ENCODE measurements around the gene TMOD4.

TMOD4 gene

DNA sequence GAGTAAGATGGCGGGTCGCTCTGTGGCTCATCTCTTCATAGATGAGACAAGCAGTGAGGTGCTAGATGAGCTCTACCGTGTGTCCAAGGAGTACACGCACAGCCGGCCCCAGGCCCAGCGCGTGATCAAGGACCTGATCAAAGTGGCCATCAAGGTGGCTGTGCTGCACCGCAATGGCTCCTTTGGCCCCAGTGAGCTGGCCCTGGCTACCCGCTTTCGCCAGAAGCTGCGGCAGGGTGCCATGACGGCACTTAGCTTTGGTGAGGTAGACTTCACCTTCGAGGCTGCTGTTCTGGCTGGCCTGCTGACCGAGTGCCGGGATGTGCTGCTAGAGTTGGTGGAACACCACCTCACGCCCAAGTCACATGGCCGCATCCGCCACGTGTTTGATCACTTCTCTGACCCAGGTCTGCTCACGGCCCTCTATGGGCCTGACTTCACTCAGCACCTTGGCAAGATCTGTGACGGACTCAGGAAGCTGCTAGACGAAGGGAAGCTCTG is 17.0 kb downstream of the TMOD4 start:
- no peak for DNase-seq
- TF ChIP-seq, protein P1, sequence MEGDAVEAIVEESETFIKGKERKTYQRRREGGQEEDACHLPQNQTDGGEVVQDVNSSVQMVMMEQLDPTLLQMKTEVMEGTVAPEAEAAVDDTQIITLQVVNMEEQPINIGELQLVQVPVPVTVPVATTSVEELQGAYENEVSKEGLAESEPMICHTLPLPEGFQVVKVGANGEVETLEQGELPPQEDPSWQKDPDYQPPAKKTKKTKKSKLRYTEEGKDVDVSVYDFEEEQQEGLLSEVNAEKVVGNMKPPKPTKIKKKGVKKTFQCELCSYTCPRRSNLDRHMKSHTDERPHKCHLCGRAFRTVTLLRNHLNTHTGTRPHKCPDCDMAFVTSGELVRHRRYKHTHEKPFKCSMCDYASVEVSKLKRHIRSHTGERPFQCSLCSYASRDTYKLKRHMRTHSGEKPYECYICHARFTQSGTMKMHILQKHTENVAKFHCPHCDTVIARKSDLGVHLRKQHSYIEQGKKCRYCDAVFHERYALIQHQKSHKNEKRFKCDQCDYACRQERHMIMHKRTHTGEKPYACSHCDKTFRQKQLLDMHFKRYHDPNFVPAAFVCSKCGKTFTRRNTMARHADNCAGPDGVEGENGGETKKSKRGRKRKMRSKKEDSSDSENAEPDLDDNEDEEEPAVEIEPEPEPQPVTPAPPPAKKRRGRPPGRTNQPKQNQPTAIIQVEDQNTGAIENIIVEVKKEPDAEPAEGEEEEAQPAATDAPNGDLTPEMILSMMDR (IDR thresholded peaks at IDR 0.05; ENCODE audit: low read depth, low read length) = 0 out of 2 replicates have a peak, but pooled peaks have one; percentile 5
- Histone ChIP-seq H3K36me3 (peaks cover 49% of the 10 kb centered on the region), H3K9me3 (ENCODE audit: severe bottlenecking) (no peaks in the 10 kb centered on the region), H3K27me3 (ENCODE audit: insufficient read depth, low read depth, severe bottlenecking) (no peaks in the 10 kb centered on the region), H3K27ac (no peak overlapping the region), H3K4me3 (ENCODE audit: low read depth, low read length) (no peak overlapping the region)

DNA sequence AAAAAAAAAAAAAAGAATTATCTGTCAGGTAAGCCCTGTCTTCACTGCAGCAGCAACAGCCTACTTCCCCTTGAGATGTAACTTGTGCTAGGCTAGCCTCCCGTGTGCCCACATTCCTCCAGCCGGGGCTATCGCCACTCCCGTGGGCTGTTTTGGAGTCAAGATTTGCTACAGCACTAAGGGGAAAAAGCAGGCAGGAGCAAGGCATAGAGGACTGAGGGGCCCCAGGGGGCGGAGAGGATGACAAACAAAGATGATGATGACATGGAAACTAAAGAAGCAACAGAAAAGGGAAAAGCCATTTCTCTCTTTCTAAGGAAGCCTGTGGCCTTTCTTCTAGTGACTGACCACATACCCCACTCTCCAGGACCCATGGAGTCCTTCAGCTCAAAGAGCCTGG is 17.5 kb downstream of the TMOD4 start:
- no peaks in the 10 kb centered on the region for H3K9me3 ChIP-seq (ENCODE audit: severe bottlenecking)
- H3K27me3 ChIP-seq (ENCODE audit: insufficient read depth, low read depth, severe bottlenecking) = no peaks in the 10 kb centered on the region
- TF ChIP-seq, protein P1 (IDR thresholded peaks at IDR 0.05; ENCODE audit: low read depth, low read length) = no peak
- H3K27ac ChIP-seq = no peak overlapping the region
- H3K4me3 ChIP-seq (ENCODE audit: low read depth, low read length) = no peak overlapping the region
- no peak for DNase-seq
- peaks cover 49% of the 10 kb centered on the region for H3K36me3 ChIP-seq

DNA sequence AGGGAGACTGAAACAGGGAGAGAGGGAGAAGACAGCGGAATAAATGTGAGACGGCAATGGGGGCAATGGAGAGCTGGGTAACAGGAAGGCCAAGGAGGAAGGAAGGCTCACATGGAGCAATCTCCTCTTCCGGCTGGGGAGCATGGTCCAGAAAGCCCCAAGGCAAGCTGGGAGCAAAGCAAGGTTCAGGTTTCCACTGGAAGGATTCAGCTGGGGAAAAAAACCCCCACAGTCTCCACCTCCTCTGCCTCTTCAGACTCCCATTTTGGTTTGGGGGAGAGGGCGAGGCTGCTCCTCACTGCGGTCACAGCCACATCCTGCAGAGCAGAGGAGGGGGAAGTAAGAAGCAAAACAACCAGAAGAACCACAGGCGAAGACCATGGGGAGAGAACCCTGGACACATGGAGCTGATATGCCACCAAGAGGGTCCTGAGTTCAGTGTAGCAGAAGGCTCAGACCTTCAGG is 18.7 kb downstream of the TMOD4 start:
- Histone ChIP-seq H3K27ac (no peak overlapping the region), H3K4me3 (ENCODE audit: low read depth, low read length) (no peak overlapping the region), H3K9me3 (ENCODE audit: severe bottlenecking) (no peaks in the 10 kb centered on the region), H3K27me3 (ENCODE audit: insufficient read depth, low read depth, severe bottlenecking) (no peaks in the 10 kb centered on the region), H3K36me3 (peaks cover 49% of the 10 kb centered on the region)
- no peak for DNase-seq
- TF ChIP-seq, protein P1 (IDR thresholded peaks at IDR 0.05; ENCODE audit: low read depth, low read length) = no peak

DNA sequence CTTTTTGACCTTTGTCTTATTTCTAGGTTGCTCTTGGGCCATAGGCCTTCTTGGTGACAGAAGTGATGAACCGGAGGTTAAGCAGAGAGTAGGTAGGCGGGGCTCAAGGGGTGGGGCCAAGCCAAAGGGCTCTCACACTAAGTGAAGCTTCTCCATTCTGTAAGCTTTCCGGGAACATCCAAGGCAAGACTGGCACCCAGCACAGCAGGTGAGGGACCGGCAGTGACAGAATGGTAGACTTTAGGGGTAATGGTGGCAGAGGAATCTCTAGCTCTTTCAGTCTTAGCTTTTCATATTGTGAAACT is 19.3 kb downstream of the TMOD4 start, which contains the start of gene TNFAIP8L2:
TSS of gene TNFAIP8L2 (plus strand) at position 135 of the 305 bp plus-strand sequence. CDS start 2,049 bp downstream, outside the sequence.
- Histone ChIP-seq H3K9me3 (ENCODE audit: severe bottlenecking) (no peaks in the 10 kb centered on the region), H3K27ac (peak within 1 kb of the TSS; percentile 15), H3K36me3 (peaks cover 42% of the 10 kb centered on the region), H3K27me3 (ENCODE audit: insufficient read depth, low read depth, severe bottlenecking) (no peaks in the 10 kb centered on the region), H3K4me3 (ENCODE audit: low read depth, low read length) (no peak within 1 kb of the TSS)
- TF ChIP-seq, protein P1 (IDR thresholded peaks at IDR 0.05; ENCODE audit: low read depth, low read length) = no peak
- peak; percentile 71 for DNase-seq

DNA sequence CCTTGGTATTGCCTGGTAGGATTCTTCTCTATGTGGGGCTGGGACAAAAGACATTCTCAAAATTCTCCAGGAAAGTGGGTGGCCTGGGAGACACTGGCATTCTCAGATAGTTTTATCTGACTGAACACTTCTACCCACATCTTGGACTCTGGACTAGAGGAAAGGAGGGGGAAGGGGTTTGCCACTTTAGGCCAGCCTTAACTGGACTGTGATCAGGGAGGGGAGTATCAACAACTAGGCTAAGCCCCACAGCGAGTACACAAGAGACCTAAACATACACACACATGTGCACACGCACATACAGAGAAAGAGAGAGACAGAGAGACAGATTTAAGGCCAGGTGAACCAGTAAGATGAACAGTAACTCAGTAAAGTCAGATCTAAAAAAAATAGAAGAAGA is 28.1 kb downstream of the TMOD4 start:
- TF ChIP-seq, protein P1 (IDR thresholded peaks at IDR 0.05; ENCODE audit: low read depth, low read length) = no peak
- no peak for DNase-seq
- Histone ChIP-seq H3K27ac (peak overlapping the region; percentile 86), H3K4me3 (ENCODE audit: low read depth, low read length) (no peak overlapping the region), H3K27me3 (ENCODE audit: insufficient read depth, low read depth, severe bottlenecking) (no peaks in the 10 kb centered on the region), H3K36me3 (peaks cover 21% of the 10 kb centered on the region), H3K9me3 (ENCODE audit: severe bottlenecking) (no peaks in the 10 kb centered on the region)

DNA sequence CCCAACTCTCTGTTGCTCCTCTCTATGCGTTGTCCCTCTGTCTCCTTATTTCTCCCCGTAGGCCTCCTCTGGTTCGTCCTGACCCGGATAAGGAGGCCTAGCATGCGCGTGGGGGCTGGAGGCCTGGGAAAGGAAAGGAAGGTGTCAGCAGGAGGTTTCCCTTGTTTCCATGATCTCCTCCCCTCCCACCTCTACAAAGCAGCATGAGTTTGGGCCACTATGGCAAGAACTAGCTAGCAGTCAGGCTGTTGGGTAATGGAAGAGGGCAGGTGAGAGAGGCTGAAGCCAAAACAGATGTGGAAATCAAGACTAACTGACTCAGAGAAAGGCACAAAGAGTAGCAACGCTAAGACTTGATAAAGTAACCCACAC is 28.7 kb downstream of the TMOD4 start:
- no peak for DNase-seq
- Histone ChIP-seq H3K27me3 (ENCODE audit: insufficient read depth, low read depth, severe bottlenecking) (no peaks in the 10 kb centered on the region), H3K9me3 (ENCODE audit: severe bottlenecking) (no peaks in the 10 kb centered on the region), H3K36me3 (peaks cover 24% of the 10 kb centered on the region), H3K27ac (peak overlapping the region; percentile 86), H3K4me3 (ENCODE audit: low read depth, low read length) (peak overlapping the region; percentile 73)
- TF ChIP-seq, protein P1 (IDR thresholded peaks at IDR 0.05; ENCODE audit: low read depth, low read length) = no peak
